HPDE6-E6E7 (cell line): ENCODE results near the gene FBF1.
"Not testable (repeated sequence)": the region's sequence is repeated elsewhere in the genome, so short reads cannot be mapped to it uniquely, and the experiment has no call there.

Experiments
- DNase-seq: peaks from one replicate; pipeline ENCODE4 v3.0.0; 2011; ENCODE audit warnings: missing footprints; ENCODE audit errors: extremely low spot score

The FBF1 gene

DNA sequence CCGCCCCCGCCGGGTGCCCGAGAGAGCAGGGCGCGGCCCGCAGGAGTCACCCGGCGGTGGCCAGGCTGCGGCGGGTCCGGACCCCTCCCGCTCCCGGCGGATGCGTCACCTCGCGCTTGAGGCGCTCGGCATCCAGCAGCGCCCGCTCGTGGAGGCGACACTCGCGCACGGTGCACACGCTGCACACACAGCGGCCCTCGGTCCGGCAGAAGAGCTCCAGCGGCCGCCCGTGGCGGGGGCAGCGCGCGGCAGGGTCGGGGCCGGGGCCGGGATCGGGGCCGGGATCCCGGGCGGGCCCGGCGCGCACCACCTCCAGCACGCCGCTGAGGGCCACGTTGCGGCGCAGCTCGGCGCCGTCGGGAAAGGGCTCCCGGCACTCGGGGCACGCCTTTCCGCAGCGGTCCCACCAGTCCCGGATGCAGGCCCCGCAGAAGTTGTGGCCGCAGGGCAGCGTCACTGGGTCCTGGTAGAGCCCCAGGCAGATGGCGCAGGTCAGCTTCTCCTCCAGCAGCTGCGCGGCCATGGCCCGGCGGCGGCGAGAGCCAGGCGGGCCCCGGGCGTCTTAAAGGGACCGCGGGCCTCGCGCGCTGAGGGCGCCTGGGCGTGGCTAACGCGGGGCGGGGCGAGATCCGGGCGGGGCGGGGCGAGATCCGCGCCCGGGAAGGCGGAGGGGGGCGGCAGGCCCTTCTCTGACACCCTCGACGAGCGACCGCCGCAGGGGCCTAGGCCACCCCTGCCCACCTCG is 44.3 kb downstream of the FBF1 start, which contains the start of gene TRIM65:
TSS of gene TRIM65 (minus strand) at position 537 of the 745 bp plus-strand sequence. CDS start at position 523, 14 bp downstream.
- peak; percentile 71 for DNase-seq

- no peak for DNase-seq
Measured at GRCh38 chr17:75895370-75896155, 45.3 kb downstream of the FBF1 start.

- DNase-seq = no peak
Measured at GRCh38 chr17:75894049-75894733, 46.7 kb downstream of the FBF1 start.

GRCh38 chr17:75893305-75894048 is 47.4 kb downstream of the FBF1 start:
- no peak for DNase-seq

- DNase-seq = no peak
Measured at GRCh38 chr17:75892556-75893224, 48.2 kb downstream of the FBF1 start.

DNA sequence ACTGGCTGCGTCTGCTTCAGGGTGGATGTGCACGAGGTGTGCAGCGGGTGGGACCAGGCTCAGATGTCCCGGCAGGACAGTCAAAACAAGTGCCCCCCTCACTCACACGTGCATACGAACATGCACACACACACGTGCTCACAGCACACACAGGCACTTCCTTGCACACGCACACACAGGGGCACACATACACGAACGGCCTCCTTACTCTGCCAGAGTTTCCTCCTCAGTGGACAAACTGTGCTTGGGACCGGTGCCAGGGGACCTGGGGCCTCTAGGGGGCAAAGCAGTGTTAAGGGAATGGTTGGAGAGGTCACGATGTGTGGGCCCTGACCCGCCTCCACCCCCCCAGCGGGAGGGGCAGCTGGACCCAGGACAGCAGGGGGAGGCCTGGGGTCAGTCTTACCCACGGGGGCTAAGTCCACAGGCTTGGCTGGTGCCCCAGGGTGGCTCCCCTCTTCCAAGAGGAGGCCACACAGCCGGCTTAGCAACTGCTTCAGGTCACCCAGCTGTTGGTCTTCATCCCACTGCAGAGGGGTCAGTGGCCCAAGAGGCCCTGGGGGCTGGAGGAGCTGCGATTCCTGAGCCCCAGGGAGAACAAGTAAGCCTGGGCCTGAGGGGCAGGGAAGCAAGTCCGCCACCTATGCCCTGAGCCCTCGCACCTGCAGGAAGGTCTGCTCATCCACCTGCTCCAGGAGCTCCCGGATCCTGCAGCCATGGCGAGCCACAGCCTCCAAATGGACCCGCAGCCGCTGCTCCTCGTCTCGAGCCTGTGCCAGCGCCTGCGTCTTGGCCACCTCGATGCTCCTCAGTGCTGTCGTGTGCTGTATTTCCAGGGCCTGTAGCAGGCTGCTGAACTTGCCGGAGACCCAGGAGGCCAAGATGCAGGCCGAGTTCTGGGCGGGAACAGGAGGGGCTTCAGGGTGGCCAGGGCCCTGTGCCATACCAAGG is 49.0 kb downstream of the FBF1 start:
- DNase-seq = no peak

GRCh38 chr17:75891022-75891604 is 49.7 kb downstream of the FBF1 start:
- no peak for DNase-seq

GRCh38 chr17:75889454-75889853 is 51.4 kb downstream of the FBF1 start:
- no peak for DNase-seq

GRCh38 chr17:75888484-75888883 is 52.4 kb downstream of the FBF1 start:
- no peak for DNase-seq

DNA sequence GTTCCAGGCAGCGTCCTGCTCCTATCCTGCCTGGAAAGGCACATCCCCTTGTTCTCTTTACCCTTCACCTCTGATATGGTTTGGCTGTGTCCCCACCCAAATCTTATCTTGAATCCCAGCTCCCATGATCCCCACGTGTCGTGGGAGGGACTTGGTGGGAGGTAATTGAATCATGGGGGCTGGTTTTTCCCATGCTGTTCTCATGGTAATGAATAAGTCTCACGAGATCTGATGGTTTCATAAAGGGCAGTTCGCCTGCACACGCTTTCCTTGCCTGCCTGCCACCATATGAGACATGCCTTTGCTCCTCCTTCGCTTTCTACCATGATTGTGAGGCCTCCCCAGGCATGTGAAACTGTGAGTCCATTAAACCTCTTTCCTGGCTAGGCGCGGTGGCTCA is 55.0 kb downstream of the FBF1 start:
- DNase-seq = not testable (repeated sequence)

DNA sequence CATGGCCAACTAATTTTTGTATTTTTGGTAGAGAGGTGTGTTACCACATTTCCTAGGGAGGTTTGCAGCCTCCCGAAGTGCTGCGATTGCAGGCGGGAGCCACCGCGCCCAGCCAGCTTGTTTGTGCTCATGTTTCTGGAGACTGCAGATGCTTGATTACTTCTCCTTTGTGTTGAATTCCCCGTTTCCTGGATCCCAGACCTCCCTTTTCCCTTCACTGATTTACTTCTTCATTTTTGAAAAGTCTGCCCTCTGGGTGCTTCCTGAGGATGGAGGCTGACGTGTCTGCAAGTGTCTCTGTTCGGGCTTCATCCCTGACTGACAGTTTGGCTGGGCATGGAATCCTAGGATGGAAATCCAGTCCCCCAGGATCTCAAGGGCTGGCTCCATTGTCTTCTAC is 55.4 kb downstream of the FBF1 start:
- no peak for DNase-seq

DNA sequence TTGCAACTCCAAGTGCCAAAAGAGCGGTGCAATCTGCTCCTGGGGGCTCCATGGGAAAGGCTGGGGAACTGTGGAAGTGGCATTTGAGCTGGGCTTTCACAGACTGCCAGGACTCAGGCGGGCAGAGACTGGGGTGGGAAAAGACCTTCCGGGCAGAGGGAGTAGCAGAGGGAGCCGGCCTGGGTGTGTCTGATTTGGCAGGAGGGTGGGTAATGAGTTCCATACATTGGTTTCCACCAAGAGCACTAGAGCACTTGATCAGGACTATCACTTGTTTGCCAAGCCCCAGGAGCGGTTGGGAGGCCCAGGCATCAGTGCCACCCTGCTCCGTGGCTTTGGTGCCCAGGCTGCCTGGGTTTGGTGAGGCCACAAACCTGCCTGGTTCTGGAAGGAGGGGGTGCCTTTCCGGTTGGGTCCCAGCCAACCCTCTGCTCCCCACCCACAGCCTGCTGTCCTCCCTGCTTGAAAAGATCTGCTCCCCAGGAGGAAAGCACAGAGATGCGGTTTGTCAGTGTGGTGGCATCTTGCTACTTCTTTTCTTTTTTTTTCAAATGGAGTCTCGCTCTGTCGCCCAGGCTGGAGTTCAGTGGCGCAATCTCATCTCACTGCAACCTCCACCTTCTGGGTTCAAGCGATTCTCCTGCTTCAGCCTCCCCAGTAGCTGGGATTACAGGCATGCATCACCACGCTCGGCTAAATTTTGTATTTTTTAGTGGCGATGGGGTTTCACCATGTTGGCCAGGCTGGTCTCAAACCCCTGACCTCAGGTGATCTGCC is 59.0 kb downstream of the FBF1 start:
- DNase-seq = no peak

GRCh38 chr17:75880266-75880665 is 60.6 kb downstream of the FBF1 start:
- DNase-seq = no peak

- peak; percentile 57 for DNase-seq
Measured at GRCh38 chr17:75878174-75878998, 62.5 kb downstream of the FBF1 start, which contains the start of gene TRIM47. Gene TRIM47, minus strand, starts transcription at chr17:75878581. Its CDS starts 33 bp downstream, at chr17:75878548.

- peak; percentile 64 for DNase-seq
Measured at GRCh38 chr17:75877752-75878173, 63.1 kb downstream of the FBF1 start.

DNA sequence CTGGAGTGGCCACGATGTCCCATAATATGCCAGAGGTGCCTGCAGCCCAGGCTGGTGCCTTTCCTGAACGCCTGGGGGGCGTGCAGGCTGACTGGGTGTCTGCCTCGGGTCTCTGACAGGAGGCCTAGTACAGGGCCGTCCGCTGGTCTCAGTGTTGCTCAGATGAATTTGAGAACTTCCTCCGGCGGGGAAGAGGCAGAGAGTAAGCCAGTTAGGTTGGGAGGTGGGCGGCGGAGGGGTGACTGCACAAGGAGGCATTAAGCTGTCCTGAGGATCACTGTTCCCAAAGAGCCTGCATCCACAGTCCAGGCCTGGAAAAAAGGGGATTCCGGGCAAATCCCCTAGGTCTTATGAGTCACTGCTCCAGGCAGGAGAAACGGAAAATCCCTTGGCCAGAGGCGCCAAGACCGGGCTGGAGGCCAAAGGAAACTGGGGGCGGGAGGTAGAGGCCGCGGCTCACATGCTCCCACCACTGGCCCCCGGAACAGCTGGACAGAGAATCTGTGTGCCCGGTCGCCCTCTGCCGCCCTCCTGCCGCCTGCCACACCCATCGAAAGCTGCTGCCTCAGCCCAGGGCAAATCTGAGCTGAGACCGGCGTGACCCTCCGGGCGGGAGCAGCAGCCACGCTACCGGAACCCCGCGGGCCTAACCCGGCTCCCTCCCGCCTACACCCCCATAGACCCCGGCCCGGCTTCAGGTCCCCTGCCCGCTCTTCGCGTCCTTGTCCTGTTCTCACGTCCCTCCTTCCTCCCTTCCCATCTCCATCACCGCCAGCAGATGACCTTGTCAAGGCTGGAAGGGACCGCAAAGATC is 63.7 kb downstream of the FBF1 start:
- DNase-seq = peak; percentile 53
